ENCODE results near the gene HPN.
"Not testable (repeated sequence)": the region's sequence is repeated elsewhere in the genome, so short reads cannot be mapped to it uniquely, and the experiment has no call there.

The HPN gene

GRCh38 chr19:35002037-35002535, 39.4 kb upstream of the HPN start:
- Histone ChIP-seq H3K36me3 (ENCODE audit: control insufficient read depth, insufficient read depth, low read length) (no peaks in the 10 kb centered on the region), H3K4me3 (ENCODE audit: low read length) (no peak overlapping the region), H3K27ac (ENCODE audit: low read depth, low read length) (no peak overlapping the region), H3K27me3 (ENCODE audit: control insufficient read depth, insufficient read depth, low read length) (no peaks in the 10 kb centered on the region), H3K9ac (ENCODE audit: low read length) (no peak overlapping the region), H3K4me1 (ENCODE audit: control insufficient read depth, insufficient read depth, low read length) (no peaks in the 10 kb centered on the region)

DNA sequence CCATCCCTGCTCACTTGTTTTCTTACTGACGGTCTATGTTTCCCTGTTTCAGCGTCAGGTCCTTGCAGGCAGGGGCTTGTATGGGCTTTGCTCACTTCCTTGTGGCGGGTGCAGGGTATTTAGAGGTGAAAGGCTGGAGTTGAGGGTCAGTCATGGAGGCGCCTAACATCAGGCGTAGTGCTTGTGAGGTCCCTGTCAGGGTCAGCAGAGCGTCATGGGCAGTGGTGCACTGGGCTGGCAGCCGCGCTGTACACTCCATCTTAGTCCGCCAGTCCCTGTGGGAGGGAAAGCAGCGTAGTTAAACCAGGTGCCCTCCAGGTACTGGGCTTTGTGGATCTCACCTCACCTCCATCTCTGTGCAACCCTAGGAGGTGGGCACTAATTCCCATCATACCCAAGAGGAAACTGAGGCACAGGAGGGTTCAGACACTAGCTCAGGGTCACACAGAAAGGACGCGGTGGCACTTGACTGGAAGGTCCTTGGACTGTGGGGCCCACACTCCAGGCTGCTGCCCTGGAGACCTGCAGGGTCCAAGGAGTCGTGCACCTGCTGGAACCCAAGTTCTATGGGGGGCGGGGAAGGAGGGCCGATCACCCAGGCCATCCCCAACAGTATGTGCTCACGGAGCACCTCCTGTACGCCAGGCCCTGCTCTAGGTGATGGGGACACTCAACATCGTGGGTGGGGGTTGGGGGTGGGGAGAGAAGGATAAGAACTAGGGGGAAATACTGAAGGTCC, 36.8 kb upstream of the HPN start:
- Histone ChIP-seq H3K4me3 (ENCODE audit: low read length) (no peak overlapping the region), H3K9ac (ENCODE audit: low read length) (no peak overlapping the region), H3K27ac (ENCODE audit: low read depth, low read length) (no peak overlapping the region), H3K4me1 (ENCODE audit: control insufficient read depth, insufficient read depth, low read length) (no peaks in the 10 kb centered on the region), H3K36me3 (ENCODE audit: control insufficient read depth, insufficient read depth, low read length) (peaks cover 7% of the 10 kb centered on the region), H3K27me3 (ENCODE audit: control insufficient read depth, insufficient read depth, low read length) (no peaks in the 10 kb centered on the region)

DNA sequence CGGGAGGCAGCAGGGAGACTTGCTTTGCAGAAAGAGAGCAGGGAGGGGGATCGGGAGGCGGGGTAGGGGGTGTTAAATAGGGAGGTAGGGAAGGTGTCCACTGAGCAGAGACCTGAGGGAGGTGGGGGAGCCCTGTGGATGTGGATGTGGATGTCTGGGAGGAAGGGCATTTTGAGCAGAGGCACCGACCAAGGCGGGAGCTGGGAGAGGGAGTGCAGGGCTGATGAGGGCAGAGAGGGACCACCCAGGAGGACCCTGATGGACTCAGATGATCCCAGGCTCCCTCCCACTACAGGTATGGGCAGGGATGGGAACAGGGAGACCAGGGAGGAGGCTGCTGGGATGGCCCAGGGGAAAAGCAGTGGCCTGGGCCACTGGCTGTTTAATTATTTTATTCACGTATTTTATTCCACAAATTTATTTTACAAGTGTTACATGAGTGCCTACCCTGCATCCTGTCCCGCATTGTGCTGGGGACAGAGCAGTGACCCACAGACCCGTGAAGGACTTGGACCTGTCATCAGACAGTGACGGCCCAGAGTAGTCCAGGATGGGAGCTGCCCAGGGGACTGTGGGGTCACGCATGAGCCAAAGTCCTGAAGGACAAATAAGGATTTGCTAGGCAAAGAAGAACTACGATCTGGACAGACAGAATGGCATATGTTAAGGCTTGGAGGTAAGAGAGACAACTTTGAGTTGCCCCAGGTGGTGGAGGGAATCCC, 36.1 kb upstream of the HPN start:
- Histone ChIP-seq H3K36me3 (ENCODE audit: control insufficient read depth, insufficient read depth, low read length) (peaks cover 9% of the 10 kb centered on the region), H3K27me3 (ENCODE audit: control insufficient read depth, insufficient read depth, low read length) (no peaks in the 10 kb centered on the region), H3K4me3 (ENCODE audit: low read length) (no peak overlapping the region), H3K27ac (ENCODE audit: low read depth, low read length) (no peak overlapping the region), H3K9ac (ENCODE audit: low read length) (no peak overlapping the region), H3K4me1 (ENCODE audit: control insufficient read depth, insufficient read depth, low read length) (no peaks in the 10 kb centered on the region)

DNA sequence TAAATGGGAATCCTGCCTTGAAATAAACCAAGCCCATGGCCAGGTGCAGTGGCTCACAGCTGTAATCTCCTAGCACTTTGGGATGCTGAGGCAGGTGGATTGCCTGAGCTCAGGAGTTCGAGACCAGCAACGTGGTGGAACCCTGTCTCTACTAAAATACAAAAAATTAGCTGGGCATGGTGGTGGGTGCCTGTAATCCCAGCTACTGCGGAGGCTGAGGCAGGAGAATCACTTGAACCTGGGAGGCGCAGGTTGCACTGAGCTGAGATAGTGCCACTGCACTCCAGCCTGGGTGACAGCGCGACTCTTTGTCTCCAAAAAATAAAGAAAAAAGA, 35.5 kb upstream of the HPN start:
- not testable (repeated sequence) for H3K27ac ChIP-seq (ENCODE audit: low read depth, low read length)

DNA sequence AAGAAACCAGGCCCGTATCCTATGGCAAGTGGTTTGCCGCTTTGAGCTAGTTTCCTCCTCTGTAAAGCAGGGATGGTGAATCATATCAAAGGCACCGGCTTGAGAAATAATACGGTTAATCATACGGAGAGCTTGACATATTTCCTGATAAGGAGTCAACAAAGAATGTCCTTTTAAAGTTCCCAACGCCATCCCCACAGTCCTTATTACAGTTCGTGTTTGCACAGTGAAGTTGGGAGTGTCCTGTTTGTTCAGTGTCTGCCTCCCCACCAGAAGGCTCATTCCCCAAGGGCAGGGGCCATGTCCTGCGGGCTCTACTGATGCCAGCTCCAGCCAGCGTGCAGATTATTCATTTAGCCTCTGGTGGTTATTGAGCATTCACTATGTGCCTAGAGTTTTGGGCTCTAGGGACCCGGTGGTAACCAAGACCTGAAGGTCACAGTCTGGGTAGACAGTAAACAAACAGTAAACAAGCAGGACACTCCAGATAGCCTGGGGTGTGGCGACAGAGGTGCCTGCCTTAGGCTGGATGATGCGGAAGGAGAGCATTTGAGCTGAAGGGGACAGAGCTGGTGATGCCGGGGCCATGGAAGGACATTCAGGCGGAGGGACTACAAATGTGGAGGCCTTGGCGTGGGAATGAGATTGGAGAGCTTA, 35.1 kb upstream of the HPN start:
- H3K4me1 ChIP-seq (ENCODE audit: control insufficient read depth, insufficient read depth, low read length) = no peaks in the 10 kb centered on the region

More for the DNA sequence above, 35.5 kb upstream of the HPN start:
- peaks cover 12% of the 10 kb centered on the region for H3K36me3 ChIP-seq (ENCODE audit: control insufficient read depth, insufficient read depth, low read length)
- H3K4me1 ChIP-seq (ENCODE audit: control insufficient read depth, insufficient read depth, low read length); H3K9ac ChIP-seq (ENCODE audit: low read length); H3K27me3 ChIP-seq (ENCODE audit: control insufficient read depth, insufficient read depth, low read length); H3K4me3 ChIP-seq (ENCODE audit: low read length): not testable (repeated sequence)

GRCh38 chr19:35006999-35007365, 34.5 kb upstream of the HPN start:
- H3K4me1 ChIP-seq (ENCODE audit: control insufficient read depth, insufficient read depth, low read length) = no peaks in the 10 kb centered on the region
- no peak overlapping the region for H3K27ac ChIP-seq (ENCODE audit: low read depth, low read length)
- no peaks in the 10 kb centered on the region for H3K27me3 ChIP-seq (ENCODE audit: control insufficient read depth, insufficient read depth, low read length)
- no peak overlapping the region for H3K9ac ChIP-seq (ENCODE audit: low read length)
- H3K36me3 ChIP-seq (ENCODE audit: control insufficient read depth, insufficient read depth, low read length) = peaks cover 19% of the 10 kb centered on the region
- H3K4me3 ChIP-seq (ENCODE audit: low read length) = no peak overlapping the region

More for the DNA sequence above, 35.1 kb upstream of the HPN start:
- Histone ChIP-seq H3K27ac (ENCODE audit: low read depth, low read length) (no peak overlapping the region), H3K4me3 (ENCODE audit: low read length) (no peak overlapping the region), H3K36me3 (ENCODE audit: control insufficient read depth, insufficient read depth, low read length) (peaks cover 16% of the 10 kb centered on the region), H3K27me3 (ENCODE audit: control insufficient read depth, insufficient read depth, low read length) (no peaks in the 10 kb centered on the region), H3K9ac (ENCODE audit: low read length) (no peak overlapping the region)

DNA sequence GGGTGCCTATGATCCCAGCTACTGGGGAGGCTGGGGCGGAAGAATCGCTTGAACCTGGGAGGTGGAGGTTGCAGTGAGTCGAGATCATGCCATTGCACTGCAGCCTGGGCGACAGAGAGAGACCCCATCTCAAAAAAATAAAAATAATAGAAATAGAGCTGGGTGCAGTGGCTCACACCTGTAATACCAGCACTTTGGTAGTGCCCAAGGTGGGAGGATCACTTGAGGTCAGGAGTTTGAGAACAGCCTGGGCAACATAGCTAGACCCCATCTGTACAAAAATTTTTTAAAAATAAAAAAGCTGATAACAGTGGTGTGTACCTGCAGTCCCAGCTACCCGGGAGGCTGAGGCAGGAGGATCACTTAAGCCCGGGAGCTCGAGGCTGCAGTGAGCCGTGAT, 34.1 kb upstream of the HPN start:
- not testable (repeated sequence) for H3K27ac ChIP-seq (ENCODE audit: low read depth, low read length); H3K27me3 ChIP-seq (ENCODE audit: control insufficient read depth, insufficient read depth, low read length); H3K4me3 ChIP-seq (ENCODE audit: low read length); H3K9ac ChIP-seq (ENCODE audit: low read length); H3K4me1 ChIP-seq (ENCODE audit: control insufficient read depth, insufficient read depth, low read length)
- peaks cover 22% of the 10 kb centered on the region for H3K36me3 ChIP-seq (ENCODE audit: control insufficient read depth, insufficient read depth, low read length)

DNA sequence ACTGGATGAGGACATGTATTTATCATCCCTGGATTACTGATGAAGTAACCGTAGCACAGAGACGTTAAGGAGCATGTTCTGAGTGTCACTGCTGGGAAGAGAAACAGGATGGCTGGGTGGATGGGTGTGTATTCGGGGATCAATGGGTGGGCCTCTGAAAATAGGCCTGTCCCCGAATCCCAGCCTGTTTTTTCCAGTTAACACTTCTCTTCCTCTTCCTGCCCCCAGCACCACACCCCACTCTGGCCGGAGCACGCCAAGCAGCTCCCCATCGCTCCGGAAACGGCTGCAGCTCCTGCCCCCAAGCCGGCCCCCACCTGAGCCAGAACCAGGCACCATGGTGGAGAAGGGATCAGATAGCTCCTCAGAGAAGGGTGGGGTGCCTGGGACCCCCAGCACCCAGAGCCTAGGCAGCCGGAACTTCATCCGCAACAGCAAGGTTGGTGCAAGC, 32.6 kb upstream of the HPN start:
- Histone ChIP-seq H3K9ac (ENCODE audit: low read length) (no peak overlapping the region), H3K4me3 (ENCODE audit: low read length) (no peak overlapping the region), H3K4me1 (ENCODE audit: control insufficient read depth, insufficient read depth, low read length) (no peaks in the 10 kb centered on the region), H3K27me3 (ENCODE audit: control insufficient read depth, insufficient read depth, low read length) (no peaks in the 10 kb centered on the region), H3K36me3 (ENCODE audit: control insufficient read depth, insufficient read depth, low read length) (peaks cover 23% of the 10 kb centered on the region), H3K27ac (ENCODE audit: low read depth, low read length) (no peak overlapping the region)

- Histone ChIP-seq H3K4me3 (ENCODE audit: low read length) (no peak overlapping the region), H3K9ac (ENCODE audit: low read length) (no peak overlapping the region), H3K4me1 (ENCODE audit: control insufficient read depth, insufficient read depth, low read length) (no peaks in the 10 kb centered on the region), H3K27me3 (ENCODE audit: control insufficient read depth, insufficient read depth, low read length) (no peaks in the 10 kb centered on the region), H3K36me3 (ENCODE audit: control insufficient read depth, insufficient read depth, low read length) (peaks cover 25% of the 10 kb centered on the region), H3K27ac (ENCODE audit: low read depth, low read length) (no peak overlapping the region)
Measured at GRCh38 chr19:35009424-35010415, 31.8 kb upstream of the HPN start.

DNA sequence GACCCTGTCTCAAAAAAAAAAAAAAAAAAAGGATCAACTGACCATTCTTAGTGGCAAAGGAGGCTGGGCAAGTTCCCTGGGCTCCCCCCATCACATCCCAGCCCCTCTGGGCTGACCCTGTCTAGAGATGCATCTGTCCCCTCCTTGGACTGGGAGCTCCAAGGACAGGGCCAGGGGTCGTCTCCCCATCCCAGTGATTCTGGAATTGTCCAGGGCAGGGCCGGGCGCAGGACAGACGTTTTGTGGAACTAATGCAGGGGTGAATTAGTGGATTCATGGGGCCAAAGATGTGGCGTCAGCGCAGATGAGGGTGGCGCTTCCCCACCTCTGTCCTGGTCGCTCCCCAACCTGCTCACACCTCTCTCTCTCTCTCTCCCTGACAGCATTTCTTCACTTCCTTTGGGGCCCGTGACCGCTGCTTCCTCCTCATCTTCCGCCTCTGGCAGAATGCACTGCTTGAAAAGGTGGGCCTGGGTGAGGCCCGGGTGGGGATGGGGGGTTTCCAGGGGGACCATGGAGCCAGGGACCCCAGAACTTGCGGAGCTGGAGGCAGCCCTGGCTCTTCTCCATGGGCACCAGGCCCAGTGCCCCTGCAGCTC, 30.3 kb upstream of the HPN start:
- Histone ChIP-seq H3K4me3 (ENCODE audit: low read length) (no peak overlapping the region), H3K4me1 (ENCODE audit: control insufficient read depth, insufficient read depth, low read length) (no peaks in the 10 kb centered on the region), H3K27me3 (ENCODE audit: control insufficient read depth, insufficient read depth, low read length) (no peaks in the 10 kb centered on the region), H3K9ac (ENCODE audit: low read length) (no peak overlapping the region), H3K36me3 (ENCODE audit: control insufficient read depth, insufficient read depth, low read length) (peaks cover 30% of the 10 kb centered on the region), H3K27ac (ENCODE audit: low read depth, low read length) (no peak overlapping the region)

DNA sequence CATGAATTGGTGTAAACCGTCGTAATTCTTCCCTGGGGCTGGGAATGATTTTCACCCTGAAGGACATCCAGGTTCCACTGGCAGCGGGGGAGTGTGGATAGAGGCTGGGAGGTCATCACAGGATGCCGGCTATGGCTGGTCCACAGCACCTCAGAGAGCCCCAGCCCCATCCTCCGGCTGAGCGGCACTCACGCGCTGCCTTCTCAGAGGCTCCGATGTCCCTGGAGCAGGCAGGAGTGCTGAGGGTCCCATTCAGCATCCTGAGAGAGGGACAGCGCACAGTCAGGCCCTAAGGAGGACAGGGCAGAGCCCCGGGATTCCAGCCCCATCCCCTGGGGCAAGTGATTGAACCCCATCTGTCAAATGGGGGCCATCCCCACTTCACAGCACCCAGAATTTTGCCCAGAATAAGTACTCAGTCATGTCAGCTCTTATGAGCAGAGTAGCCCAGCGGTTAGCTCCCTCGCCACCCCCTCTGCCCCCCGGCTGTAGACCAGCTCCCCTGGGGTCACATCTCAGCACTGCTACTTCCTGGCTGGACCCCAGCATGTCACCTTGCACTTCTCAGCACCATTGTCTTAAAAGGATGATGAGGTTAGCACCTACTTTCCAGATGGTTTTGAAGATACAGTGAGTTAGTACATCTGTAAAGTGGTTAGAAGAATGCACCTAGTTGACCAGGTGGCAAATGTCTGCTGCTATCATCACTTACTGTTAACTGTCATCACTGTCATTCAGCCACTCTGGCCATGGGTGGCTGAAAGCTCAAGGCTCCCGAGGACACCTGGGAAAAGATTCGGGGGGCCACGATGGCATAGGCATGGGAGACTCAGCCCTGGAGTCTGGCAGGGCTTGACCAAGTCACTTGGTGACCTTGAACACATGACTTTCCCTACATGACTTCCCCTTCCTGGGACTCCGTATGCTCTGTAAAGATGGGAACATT, 29.5 kb upstream of the HPN start:
- no peaks in the 10 kb centered on the region for H3K27me3 ChIP-seq (ENCODE audit: control insufficient read depth, insufficient read depth, low read length)
- H3K4me1 ChIP-seq (ENCODE audit: control insufficient read depth, insufficient read depth, low read length) = no peaks in the 10 kb centered on the region
- no peak overlapping the region for H3K9ac ChIP-seq (ENCODE audit: low read length)
- no peak overlapping the region for H3K27ac ChIP-seq (ENCODE audit: low read depth, low read length)
- peaks cover 30% of the 10 kb centered on the region for H3K36me3 ChIP-seq (ENCODE audit: control insufficient read depth, insufficient read depth, low read length)
- no peak overlapping the region for H3K4me3 ChIP-seq (ENCODE audit: low read length)
